Hematopoietic multipotent progenitor cell treated with erythropoietin and hydrocortisone succinate and interleukin-3 and kit ligand, for 6 days (in vitro differentiated cells): ENCODE results near the gene TAS2R14.
A peak's percentile ranks its signal among the peaks of the same experiment; 100 is the strongest.

Experiments
- DNase-seq: peaks from one replicate; pipeline ENCODE4 v3.0.0-alpha.2; 2015

Gene TAS2R14

DNA sequence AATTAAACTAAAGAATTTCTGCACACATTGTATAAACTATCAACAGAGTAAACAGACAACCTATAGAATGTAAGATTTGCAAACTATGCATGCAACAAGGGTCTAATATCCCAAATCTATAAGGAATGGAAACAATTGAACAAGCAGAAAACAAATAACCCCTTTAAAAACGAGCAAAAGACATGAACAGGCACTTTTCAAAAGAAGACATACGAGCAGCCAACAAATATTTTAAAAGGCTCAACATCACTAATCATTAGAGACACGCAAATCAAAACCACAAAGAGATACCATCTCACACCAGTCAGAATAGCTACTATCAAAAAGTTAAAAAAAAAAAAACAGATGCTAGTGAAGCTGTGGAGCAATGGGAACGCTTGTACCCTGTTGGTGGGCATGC lies 34.4 kb downstream of the TAS2R14 start:
- DNase-seq: no peak

GRCh38 chr12:10901427-10901826 lies 37.6 kb downstream of the TAS2R14 start:
- peak; percentile 33 for DNase-seq

DNA sequence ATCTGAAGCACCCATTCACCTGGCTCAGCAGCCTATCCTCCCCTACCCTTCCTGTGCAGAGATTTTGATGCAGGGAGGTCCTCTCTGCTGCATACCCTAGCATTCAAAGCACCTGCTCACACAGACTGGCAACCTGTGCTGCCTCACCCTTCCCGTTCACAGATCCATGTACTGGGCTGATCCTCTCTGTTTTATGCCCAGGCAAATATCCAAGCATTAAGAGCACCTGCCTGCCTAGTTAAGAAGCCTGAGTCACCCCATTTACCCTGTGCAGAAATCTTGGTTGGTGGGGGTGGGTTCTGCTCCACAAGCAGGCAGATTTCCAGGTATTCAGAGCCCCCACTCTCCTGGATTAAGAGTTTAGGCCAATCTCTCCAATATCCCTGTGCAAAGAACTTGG lies 38.1 kb downstream of the TAS2R14 start:
- DNase-seq: no peak

DNA sequence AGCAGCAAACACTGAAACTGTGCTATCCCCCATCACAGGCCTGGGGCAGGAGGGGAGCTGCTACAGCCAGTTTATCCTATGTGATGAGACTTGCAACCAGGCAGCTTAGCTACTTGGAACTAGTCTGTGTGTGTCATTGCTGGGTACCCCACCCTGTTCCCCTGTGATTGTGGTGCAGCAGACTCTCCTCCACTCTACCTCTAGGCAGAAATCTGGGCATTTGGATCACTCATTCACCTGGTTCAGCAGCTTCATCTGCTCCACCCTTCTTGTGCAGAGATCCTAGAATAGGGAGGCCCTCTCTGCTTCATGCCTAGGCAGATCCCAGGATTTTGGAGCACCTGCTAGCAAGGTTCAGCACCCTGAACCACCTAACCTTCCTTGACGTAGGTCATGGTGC lies 38.5 kb downstream of the TAS2R14 start:
- DNase-seq: no peak

- no peak for DNase-seq
These were observed 42.2 kb downstream of the TAS2R14 start for GRCh38 chr12:10896854-10897253.

GRCh38 chr12:10891937-10892336 lies 47.1 kb downstream of the TAS2R14 start:
- no peak for DNase-seq

DNA sequence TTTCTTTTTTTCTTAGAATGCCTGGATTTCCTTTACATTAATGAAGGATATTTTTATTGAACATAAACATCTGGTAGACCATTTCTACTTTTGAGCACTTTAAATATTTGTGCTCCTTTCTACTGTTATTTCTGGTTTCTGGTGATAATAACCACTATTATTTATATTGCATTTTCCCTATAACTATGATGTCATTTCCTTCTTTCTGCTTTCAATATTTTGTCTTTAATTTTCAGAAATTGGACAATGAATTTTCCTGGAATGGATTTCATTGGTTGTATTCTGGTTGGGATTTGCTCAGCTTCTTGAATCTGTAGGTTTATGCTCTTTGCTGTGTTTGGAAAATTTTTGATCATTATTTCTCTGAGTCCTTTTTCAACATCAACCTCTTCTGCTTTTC lies 49.8 kb downstream of the TAS2R14 start:
- DNase-seq: no peak
